Neural progenitor cell (in vitro differentiated cells): Measurements from ENCODE around the gene LIMK1.

Experiments used
- EZH2 ChIP-seq: fragments of 200-600 bp; sonication (generic); IDR thresholded peaks from 2 replicates; pipeline ENCODE4 v1.6.1; 2017; ENCODE audit warnings: antibody characterized with exemption, mild to moderate bottlenecking, moderate library complexity
- EZH2phosphoT487 ChIP-seq: fragments of 200-600 bp; sonication (generic); IDR thresholded peaks from 2 replicates; pipeline ENCODE4 v1.6.1; 2017; ENCODE audit warnings: antibody characterized with exemption
- TF ChIP-seq, protein P1 (sequence below): fragments of 200-600 bp; sonication (generic); IDR thresholded peaks from 2 replicates; pipeline ENCODE4 v1.5.1; 2017; ENCODE audit warnings: antibody characterized with exemption, mild to moderate bottlenecking

- TF ChIP-seq, protein P1, sequence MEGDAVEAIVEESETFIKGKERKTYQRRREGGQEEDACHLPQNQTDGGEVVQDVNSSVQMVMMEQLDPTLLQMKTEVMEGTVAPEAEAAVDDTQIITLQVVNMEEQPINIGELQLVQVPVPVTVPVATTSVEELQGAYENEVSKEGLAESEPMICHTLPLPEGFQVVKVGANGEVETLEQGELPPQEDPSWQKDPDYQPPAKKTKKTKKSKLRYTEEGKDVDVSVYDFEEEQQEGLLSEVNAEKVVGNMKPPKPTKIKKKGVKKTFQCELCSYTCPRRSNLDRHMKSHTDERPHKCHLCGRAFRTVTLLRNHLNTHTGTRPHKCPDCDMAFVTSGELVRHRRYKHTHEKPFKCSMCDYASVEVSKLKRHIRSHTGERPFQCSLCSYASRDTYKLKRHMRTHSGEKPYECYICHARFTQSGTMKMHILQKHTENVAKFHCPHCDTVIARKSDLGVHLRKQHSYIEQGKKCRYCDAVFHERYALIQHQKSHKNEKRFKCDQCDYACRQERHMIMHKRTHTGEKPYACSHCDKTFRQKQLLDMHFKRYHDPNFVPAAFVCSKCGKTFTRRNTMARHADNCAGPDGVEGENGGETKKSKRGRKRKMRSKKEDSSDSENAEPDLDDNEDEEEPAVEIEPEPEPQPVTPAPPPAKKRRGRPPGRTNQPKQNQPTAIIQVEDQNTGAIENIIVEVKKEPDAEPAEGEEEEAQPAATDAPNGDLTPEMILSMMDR, result no peak
- no peak for TF ChIP-seq EZH2
- no peak for TF ChIP-seq EZH2phosphoT487
Measured at GRCh38 chr7:74094224-74095101, 10.9 kb downstream of the LIMK1 start.
